Activated T-helper 1 cell treated with anti-CD3 and anti-CD28 coated beads, Interleukin-2, amount 50 U/mL, for 16 hours (primary cell): ENCODE measurements around the gene ABCD4.
"Not testable (repeated sequence)": the region's sequence is repeated elsewhere in the genome, so short reads cannot be mapped to it uniquely, and the experiment has no call there.

Source experiments
- DNase-seq, 2 donors: peaks; one replicate each; pipeline ENCODE4 v3.0.0-alpha.2; 2020; ENCODE audit warnings: low read depth in 1 of 2, low spot score in 1 of 2

ABCD4 gene

DNA sequence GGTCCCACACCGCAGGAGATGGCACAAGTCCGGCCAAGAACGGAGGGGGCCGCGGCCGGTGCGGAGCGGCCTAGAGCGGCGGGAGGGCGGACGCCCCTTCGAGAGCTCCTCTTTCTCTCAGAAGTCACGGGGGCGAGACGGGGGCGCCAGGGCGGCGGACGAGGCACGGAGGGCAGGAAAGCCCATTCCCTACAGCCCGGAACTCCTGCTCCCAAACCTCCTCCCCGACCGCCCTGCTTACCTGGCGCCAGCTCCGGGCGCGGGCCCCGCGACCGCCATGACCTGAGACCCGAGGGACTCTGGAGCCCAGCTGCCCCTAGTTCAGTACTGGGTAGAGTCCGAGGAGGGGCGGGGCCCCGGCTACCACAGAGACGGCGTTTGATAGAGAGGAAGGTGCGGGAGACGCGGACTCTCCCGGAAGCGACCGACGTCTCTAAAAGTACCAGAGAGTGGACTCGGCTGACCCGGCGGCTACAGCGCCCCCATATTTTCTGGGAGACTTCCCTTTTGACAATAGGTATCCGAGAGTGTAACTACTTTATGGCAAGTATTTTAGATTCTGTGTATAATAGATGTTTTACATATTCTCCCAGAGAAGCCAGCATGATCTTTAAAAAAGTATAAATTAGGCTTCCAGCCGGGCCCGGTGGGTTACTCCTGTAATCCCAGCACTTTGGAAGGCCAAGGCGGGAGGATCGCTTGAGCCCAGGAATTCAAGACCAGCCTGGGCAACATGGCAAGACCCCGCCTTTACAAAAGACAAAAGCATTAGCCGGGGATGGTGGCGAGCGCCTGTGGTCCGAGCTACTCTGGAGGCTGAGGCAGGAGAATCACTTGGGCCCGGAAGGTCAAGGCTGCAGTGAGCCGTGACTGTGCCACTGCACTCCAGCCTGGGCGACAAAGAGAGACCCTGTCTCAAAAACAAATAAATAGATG lies at the start of gene ABCD4:
Gene ABCD4, minus strand, starts transcription at position 301 of the 936 bp plus-strand sequence. Its CDS starts 22 bp downstream, at position 279.
- peak; percentile 70 to 75 for DNase-seq

DNA sequence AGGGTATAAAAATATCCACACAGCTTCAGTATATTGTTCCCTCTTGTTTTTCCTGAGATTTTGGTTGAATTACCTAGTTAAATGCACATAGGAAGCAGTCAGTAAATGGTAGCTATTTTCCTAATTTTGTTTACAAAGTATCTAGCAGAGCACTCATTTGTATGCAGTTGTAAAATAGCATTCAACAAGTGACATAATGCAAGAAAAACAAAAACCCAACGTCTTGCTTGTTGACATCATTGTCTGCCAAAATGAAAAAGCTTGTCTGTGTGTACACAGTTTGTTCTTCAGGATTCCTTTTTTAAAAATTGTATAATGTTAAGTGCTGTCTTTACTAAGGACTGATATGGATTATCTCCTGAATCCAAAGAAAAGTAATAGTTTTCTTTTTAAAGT lies 48.2 kb upstream of the ABCD4 start:
- no peak for DNase-seq

DNA sequence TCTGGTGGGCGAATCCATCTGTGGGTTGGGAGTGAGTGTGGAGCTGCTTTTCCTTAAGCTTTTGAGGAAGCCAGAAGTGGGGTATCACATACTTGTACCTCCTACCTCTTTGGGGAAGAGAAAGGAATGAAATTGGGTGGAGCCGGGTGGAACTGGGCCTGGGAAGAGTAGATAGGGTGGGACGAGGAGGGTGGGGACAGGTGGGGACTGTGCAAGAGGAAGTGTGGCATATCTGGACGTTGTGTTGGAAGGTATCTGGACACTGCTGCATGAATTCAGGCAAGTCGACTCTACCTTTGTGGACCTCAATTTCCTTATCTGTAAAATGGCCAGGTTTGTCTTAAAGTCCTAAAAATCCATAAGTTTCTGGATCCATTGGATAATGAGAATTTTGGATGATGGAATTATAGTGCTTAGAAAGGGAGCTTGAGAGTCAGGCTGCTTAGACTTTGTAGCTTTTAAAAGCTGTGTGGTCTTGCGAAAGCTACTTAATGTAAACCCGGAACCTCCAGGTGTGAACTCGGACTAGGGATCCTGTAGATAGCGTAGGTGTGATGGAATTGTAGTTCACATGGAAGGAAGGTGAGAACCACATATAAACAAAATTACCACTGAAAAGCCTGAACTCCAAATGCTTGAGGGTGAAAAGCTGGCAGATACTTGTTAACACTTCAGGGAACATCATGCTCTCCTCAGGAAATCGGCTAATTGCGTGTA lies 47.6 kb upstream of the ABCD4 start:
- no peak for DNase-seq

DNA sequence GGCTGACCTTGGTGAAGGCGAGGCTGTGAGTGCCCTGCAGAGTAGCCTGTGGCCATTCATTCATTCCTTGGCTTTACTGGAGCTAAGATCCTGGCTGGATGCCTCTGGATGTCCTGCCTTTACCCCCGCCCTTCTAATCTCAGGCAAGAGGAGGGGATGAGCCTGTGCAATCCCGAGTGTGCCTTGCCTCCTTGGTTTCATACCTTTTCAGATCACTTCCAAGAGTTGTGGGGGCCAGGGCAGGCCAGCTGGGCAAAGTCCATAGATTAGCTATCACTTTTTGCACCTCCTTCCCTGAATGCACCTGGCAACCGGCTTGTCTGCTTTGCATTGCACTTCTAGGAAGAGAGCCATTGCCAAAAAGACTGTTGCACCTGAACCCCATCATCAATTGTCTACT lies 47.0 kb upstream of the ABCD4 start:
- DNase-seq = no peak

DNA sequence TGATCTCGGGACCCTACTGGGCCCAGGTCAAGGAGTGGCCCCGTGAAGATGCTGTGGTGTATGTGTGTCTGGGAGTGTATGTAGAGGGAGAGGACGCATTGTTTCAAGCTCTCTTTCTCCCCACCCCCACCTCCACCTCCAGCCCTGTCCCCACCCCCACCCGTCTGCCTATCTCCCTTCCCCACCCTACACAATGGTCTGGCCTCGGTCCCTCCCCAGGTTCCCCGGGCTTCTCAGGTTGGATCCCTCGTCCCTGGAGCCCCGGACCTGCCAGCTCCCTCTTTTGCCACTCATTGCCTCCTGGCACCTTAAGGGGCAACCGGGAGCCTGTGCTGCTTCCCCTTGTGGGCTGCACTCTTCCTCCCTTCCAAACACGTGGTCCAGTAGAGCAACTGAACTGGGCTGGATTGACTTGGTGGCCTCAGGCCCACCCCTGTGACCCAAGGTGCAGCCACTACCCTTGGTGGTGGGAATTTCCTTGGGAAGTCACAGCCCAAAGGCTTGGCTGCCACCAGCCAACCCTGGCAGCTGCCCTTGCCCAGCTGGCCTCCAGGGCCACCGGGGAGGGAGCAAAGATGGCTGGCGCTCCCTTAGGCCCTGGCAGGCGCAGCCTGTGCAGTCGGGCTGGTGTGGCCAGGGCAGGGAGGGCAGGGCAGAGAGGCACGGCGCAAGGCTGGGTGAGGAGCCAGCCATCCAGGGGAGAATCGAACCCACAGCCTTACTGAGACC lies 46.2 kb upstream of the ABCD4 start:
- no peak for DNase-seq

DNA sequence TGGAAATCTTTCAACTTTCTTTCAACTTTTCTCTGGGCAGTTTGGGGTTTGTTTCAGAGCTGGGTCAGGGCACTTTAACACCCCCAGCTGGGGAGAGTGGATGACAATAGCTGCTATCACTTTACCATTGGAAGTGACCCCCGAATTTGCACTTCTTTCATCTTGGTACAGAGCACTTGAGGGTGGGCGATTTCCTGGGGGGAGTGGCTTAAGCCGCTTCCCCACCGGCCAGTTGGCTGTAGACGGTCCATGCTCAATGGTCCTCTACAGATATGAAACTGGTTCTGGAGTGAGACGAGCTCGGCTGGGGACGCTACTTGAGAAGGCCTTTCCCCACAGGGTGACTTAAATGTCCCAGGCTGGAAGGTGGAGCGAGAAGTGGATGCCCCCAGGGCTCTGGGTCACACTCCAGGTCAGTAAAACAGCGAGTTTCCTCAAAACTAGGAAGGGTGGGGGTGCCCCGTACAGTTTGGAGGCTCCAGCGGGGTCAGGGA lies 45.6 kb upstream of the ABCD4 start, which contains the start of gene VRTN:
Gene VRTN, plus strand, starts transcription at position 231 of the 494 bp plus-strand sequence. CDS start 8,313 bp downstream, outside the sequence.
- no peak for DNase-seq

DNA sequence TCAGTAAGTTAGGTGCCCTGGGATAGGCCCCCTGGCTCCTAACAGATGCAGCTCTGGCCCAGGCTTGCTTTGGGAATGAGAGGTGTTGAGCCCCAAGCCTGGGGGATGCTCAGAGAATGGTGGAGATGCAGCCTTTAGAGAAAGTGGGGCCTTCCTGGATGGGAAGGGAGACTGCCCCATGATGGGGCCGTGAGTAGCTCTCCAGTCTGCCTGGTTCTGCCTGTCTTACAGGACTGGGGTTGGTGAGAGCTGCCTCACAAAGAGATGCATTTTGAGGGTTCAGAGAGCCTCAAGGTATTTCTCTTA lies 45.0 kb upstream of the ABCD4 start:
- DNase-seq = no peak

DNA sequence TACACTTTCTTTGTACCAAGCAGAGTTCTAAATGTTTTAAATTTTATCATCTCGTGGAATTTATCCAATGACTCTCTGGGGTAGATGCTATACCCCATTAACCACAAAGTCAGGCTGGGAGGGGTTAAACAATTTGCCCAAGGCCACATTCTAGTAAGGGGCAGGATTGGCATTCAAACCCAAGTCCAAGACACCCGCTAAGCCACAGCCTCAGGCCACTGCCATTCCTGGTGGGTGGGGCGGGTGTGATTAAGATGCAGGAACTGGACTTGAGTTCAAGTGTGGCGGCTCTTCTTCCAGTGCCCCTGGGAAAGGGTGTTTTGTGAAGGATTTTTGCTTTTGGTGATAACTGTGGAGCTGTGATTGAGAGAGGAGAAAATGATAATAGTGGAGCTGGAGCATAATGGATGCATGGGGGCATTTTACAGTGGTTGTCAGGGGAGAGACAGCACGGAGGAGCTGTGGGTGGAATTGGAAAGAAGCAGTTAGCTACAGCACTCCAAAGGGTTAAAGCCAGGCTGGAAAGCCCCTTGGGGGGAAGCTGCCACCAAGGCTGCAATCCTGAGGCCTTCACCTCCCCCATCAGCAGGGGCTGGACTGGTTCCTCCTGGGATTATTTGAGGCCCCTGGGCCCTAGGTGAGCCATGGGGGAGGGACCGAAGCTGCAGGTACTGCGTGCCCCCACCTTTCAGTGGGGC lies 44.5 kb upstream of the ABCD4 start:
- no peak for DNase-seq

DNA sequence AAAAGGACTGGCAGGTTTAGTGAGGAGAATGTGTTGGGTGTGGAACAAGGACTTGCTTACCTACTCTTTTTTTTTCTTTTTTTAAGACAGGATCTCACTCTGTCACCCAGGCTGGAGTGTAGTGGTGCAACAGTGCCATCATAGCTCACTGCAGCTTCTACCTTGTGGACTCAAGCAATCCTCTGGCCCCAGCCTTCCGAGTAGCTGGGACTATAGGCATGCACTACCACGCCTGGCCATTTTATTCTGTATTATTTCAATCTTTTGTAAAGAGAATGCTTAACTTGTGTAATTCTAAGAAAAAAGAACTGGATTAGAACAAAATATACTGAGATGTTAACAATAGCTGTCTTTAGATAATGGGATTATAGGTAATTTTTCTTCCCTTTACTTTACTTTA lies 43.6 kb upstream of the ABCD4 start:
- DNase-seq = no peak

DNA sequence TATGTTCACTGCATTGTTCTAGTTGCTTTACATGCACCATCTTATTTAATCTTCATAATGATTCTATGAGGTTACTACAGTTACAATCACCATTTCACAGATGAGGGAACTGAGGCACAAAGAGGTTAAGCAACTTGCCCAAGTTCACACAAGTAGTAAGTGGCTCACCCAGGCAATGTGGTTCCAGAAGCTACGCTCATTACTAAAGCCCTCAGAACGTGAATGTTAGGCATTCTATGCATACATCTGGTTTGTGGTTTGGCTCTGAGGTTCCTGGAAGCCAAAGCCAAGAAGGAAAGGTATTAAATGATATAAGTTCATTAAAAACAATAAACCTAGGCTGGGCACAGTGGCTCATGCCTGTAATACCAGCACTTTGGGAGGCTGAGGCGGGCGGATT lies 31.2 kb upstream of the ABCD4 start:
- DNase-seq = no peak

DNA sequence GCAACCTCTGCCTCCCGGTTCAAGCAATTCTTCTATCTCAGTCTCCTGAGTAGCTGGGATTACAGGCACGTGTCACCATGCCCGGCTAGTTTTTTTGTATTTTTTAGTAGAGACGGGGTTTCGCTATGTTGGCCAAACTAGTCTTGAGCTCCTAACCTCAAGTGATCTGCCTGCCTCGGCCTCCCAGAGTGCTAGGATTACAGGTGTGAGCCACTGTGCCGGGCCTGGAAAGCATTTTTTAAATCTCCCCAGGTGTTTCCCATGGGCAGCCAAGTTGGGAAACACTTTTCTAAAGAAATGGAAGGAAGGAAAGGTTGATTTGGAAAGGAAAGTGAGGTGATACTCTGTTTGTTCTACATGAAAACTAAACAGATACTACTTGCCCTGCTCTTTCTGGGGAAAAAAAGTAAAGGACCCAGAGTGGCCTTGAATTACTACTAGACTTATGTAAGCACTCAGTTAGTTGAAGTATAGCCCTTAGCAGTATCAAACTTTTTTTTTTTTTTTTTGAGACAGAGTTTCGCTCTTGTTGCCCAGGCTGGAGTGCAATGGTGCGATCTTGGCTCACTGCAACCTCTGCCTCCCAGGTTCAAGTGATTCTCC lies 27.3 kb upstream of the ABCD4 start:
- DNase-seq = not testable (repeated sequence)

DNA sequence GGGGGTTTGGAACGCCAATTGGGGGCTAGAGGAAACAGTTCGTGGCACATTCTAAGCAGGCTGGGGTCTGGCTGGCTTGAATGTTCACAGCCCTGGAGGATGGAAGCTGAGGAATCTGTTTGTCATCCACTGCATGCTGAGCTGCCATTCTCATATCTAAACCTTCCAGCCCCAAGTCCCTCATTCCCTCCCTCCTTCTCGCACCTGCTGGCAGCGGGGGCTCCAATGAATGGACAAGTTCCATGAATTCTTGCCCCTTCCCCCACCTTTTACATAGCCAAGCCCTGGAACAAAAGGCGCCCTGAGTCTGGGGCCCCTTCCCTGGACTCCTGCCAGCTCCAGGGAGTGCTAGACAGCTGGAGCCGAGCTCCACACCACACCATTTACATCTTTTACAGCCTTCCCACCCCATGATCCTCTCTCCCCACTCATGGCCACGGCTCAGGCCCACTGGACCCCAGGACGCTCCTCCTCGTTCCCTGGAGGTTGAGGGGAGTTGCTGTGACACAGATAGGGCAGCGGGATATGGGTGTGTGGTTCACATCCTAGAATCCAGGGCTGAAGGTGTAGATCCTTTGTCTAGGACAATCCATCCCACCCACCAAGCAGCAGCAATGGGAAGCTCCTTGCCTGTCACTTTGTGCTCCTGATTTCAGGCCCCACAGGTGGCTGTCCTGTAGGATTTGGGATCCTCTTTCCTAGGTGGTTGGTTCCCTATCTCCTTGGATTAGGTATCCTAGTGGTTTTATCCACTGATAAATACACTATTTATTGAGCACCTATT lies 23.8 kb upstream of the ABCD4 start:
- no peak for DNase-seq

DNA sequence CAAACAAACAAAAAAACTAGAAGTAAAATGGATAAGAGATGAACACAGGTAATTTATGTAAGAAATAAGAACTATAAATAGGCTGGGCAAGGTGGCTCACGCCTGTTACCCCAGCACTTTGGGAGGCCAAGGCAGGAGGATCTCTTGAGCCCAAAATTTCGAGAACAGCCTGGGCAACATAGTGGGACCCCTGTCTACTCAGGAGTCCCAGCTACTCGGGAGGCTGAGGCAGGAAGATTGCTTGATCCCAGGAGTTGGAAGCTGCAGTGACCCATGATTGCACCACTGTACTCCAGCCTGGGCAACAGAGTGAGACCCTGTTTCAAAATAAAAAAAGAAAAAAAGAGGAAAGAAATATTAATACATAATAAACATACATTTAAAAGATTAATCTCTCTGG lies 22.7 kb upstream of the ABCD4 start:
- DNase-seq = no peak

DNA sequence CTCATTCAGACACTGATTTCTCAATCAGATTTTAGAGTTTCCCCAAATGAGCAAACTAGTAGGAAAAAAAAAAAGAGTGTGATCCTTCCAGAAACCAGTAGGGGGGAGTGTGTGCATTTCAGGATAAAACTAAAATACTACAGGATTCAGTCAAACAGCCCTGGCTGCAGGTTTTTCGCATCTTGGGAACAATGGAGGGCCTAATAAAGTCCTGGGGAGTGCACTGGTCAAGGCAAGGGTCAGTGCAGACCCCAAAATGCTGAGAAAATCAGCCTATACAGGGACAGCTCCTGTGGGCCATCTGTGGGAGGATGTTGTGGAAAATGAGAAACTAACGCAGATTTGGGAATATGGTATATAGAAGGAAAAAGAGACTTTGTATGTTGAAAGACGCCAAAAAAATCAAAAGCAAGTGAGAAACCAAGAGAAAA lies 22.2 kb upstream of the ABCD4 start:
- DNase-seq = no peak

DNA sequence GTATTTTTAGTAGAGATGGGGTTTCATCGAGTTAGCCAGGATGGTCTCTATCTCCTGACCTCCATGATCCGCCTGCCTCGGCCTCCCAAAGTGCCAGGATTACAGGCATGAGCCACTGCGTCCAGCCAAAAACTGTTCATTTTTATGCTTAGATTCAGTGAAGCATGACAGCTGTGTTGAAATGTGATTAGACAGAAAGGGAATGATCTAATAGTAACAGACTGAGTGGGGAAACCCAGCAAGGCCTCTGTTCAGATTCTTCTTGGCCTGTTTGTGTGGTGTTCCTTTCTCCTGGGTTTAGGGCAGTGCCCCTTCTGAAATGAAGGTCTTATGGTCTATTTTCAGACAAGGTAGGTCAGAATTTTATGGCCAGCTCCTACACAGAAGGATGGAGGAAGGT lies 11.8 kb upstream of the ABCD4 start:
- no peak for DNase-seq

DNA sequence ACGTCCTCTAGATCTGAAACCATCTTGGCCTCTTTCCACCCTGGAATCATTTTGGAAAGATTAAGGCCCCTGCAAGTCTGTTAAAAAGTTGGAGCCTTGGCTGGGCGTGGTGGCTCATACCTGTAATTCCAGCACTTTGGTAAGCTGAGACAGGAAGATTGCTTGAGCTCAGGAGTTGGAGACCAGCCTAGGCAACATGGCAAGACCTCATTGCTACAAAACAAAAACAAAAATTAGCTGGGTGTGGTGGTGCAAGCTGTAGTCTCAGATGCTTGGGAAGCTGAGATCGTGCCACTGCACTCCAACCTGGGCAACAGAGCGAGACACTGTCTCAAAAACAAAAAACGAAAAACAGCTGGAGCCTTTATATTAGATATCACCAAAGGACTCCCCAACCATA lies 10.9 kb upstream of the ABCD4 start:
- DNase-seq = no peak

DNA sequence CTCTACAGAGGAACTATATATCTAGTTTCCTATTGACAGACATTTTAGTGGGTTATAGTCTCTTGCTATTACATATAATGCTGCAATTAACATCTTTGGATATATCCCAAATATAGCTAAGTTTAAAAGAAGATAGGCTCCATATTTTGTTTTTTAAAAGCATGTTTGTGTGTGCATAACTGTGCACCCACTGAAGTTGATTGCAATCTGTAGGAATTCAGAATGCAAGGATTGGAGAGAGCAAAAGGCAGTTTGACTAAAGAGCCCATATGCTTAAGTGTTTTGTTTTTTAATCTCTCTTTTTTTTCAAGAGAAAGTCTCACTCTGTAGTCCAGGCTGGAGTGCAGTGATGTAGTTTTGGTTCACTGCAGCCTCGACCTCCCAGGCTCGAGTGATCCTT lies 9.4 kb upstream of the ABCD4 start:
- no peak for DNase-seq

DNA sequence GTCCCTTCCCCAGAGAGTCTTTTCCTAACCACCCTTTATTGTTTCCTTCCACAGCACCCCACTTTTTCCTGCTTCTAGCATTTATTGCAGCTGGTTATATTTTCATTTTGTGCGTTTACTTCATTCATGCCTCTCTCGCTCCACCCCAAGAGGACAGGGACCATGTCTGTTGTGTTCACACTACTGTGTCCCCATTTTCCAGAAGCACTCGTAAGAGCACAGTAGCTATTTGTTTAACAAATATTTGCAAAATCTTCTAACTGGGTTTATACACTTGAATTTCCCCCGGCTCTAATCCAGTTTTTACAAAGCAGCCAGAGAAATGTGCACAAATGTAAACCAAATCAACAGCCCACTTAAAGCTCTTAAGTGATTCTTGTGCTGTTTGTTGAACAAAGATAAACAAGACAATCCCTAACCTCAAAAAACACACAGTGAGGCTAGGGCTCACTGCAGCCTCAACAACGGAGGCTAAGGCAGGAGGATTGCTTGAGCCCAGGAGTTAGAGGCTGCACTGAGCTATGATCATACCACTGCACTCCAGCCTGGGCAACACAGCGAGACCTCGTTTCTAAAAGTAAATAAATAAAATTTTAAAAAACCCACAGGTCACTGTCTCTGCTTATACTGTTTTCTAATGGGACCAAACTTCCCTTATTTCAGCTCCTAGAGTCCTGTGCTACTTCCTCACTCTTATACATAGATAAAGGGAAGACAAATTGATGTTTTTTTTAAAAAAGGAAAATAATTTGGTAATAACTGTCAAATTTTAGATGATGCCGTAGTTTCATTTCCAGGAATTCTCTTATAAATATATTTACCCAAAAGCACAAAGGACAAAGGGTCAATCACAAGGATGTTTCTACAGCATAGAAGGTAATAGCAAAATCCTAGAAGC lies 6.6 kb upstream of the ABCD4 start:
- DNase-seq = no peak

DNA sequence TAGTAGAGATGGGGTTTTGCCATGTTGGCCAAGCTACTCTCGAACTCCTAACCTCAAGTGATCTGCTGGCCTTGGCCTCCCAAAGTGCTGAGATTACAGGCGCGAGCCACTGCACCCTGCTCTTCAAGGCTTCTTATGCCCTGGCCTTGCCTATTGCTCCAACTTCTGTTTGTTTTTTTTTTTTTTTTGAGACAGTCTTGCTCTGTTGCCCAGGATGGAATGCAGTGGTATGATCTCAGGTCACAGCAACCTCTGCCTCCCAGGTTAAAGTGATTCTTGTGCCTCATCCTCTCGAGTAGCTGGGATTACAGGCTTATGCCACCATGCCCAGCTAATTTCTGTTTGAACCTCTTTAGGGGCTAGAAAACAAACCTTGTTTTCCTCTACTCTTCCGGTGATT lies 6.0 kb upstream of the ABCD4 start:
- DNase-seq = no peak
